GM19351 (cell line): Measurements from ENCODE around the gene KLHL7.
"Not testable (repeated sequence)": the region's sequence is repeated elsewhere in the genome, so short reads cannot be mapped to it uniquely, and the experiment has no call there.

Experiments
- ATAC-seq: cut with Tn5 transposase; IDR thresholded peaks from one replicate; pipeline ENCODE4 v1.9.1; 2021; ENCODE audit warnings: mild to moderate bottlenecking, moderate library complexity; ENCODE audit not compliant: unreplicated experiment

The KLHL7 gene

GRCh38 chr7:23106823-23107663 lies 1.5 kb downstream of the KLHL7 start:
- no peak for ATAC-seq

GRCh38 chr7:23107781-23108180 lies 2.2 kb downstream of the KLHL7 start:
- no peak for ATAC-seq

GRCh38 chr7:23108995-23109394 lies 3.4 kb downstream of the KLHL7 start:
- ATAC-seq, result no peak

GRCh38 chr7:23109470-23109869 lies 3.9 kb downstream of the KLHL7 start:
- ATAC-seq, result no peak

- no peak for ATAC-seq
Observed at GRCh38 chr7:23114896-23115295, 9.3 kb downstream of the KLHL7 start.

GRCh38 chr7:23115991-23116390 lies 10.4 kb downstream of the KLHL7 start:
- no peak for ATAC-seq

GRCh38 chr7:23117841-23118240 lies 12.3 kb downstream of the KLHL7 start:
- no peak for ATAC-seq

- ATAC-seq, result no peak
Observed at GRCh38 chr7:23120106-23120505, 14.5 kb downstream of the KLHL7 start.

GRCh38 chr7:23121165-23121564 lies 15.6 kb downstream of the KLHL7 start:
- ATAC-seq, result no peak

- ATAC-seq, result no peak
Observed at GRCh38 chr7:23123007-23123406, 17.4 kb downstream of the KLHL7 start.

GRCh38 chr7:23123465-23123864 lies 17.9 kb downstream of the KLHL7 start:
- ATAC-seq, result no peak

GRCh38 chr7:23129036-23129435 lies 23.5 kb downstream of the KLHL7 start:
- ATAC-seq, result no peak

- not testable (repeated sequence) for ATAC-seq
Observed at GRCh38 chr7:23131799-23132198, 26.2 kb downstream of the KLHL7 start.

- ATAC-seq, result no peak
Observed at GRCh38 chr7:23133797-23134196, 28.2 kb downstream of the KLHL7 start.

- ATAC-seq, result no peak
Observed at GRCh38 chr7:23135755-23136154, 30.2 kb downstream of the KLHL7 start.

- ATAC-seq, result no peak
Observed at GRCh38 chr7:23136216-23136615, 30.6 kb downstream of the KLHL7 start.

GRCh38 chr7:23157679-23158078 lies 52.1 kb downstream of the KLHL7 start:
- no peak for ATAC-seq

- no peak for ATAC-seq
Observed at GRCh38 chr7:23158546-23158945, 53.0 kb downstream of the KLHL7 start.

- no peak for ATAC-seq
Observed at GRCh38 chr7:23161482-23161881, 55.9 kb downstream of the KLHL7 start.

- ATAC-seq, result no peak
Observed at GRCh38 chr7:23164846-23165245, 59.3 kb downstream of the KLHL7 start.

GRCh38 chr7:23165316-23165715 lies 59.7 kb downstream of the KLHL7 start:
- no peak for ATAC-seq

GRCh38 chr7:23167691-23168090 lies 62.1 kb downstream of the KLHL7 start:
- no peak for ATAC-seq
